ENCODE measurements around the gene RPL37.

GRCh38 chr5:40778133-40778532 is 56.9 kb downstream of the RPL37 start:
- TF ChIP-seq CTCF (conservative IDR thresholded peaks at IDR 0.05) (no peak), ZFX (IDR thresholded peaks at IDR 0.05) (no peak)

Measured in C4-2B (cell line).